Neuronal stem cell (in vitro differentiated cells): Measurements from ENCODE around the gene JMJD4.

ENCODE experiments used
- DNase-seq: peaks from one replicate; pipeline ENCODE4 v3.0.0-alpha.2; 2013; ENCODE audit warnings: low spot score
- H2AFZ ChIP-seq: one replicate; pipeline ENCODE4 v1.6.1; 2013; ENCODE audit warnings: mild to moderate bottlenecking, low read length, inconsistent platforms
- H2AK5ac ChIP-seq: 2 replicates; pipeline ENCODE4 v1.6.1; 2013; ENCODE audit warnings: low read depth, mild to moderate bottlenecking, inconsistent platforms, low read length, moderate library complexity, mixed read lengths
- H2BK120ac ChIP-seq: 2 replicates; pipeline ENCODE4 v1.6.1; 2013; ENCODE audit warnings: low read depth, mild to moderate bottlenecking, inconsistent platforms, low read length, moderate library complexity, mixed read lengths
- H2BK12ac ChIP-seq: one replicate; pipeline ENCODE4 v1.6.1; 2013; ENCODE audit warnings: low read length, inconsistent platforms
- H2BK15ac ChIP-seq: 2 replicates; pipeline ENCODE4 v1.6.1; 2013; ENCODE audit warnings: mild to moderate bottlenecking, low read length, inconsistent platforms, mixed read lengths
- H2BK5ac ChIP-seq: one replicate; pipeline ENCODE4 v1.6.1; 2013; ENCODE audit warnings: inconsistent platforms, mild to moderate bottlenecking, low read length, moderate library complexity
- H3K14ac ChIP-seq: one replicate; pipeline ENCODE4 v1.6.1; 2013; ENCODE audit warnings: low read length, inconsistent platforms
- H3K18ac ChIP-seq: 2 replicates; pipeline ENCODE4 v1.6.1; 2013; ENCODE audit warnings: low read length, inconsistent platforms
- H3K23ac ChIP-seq: 2 replicates; pipeline ENCODE4 v1.6.1; 2013; ENCODE audit warnings: low read depth, mild to moderate bottlenecking, mixed read lengths, low read length, inconsistent platforms; ENCODE audit not compliant: poor library complexity
- H3K27ac ChIP-seq: replicated peaks from 3 replicates; pipeline ENCODE4 v1.5.1; 2013; ENCODE audit warnings: low read length, inconsistent platforms
- H3K27me3 ChIP-seq, 3 experiments: 2 replicates each; pipeline ENCODE4 v1.6.1; 2013; ENCODE audit warnings: low read length in 3 of 3, mild to moderate bottlenecking in 2 of 3, inconsistent platforms in 1 of 3, low read depth in 1 of 3, mixed read lengths in 1 of 3, moderate library complexity in 1 of 3; ENCODE audit not compliant: control insufficient read depth in 3 of 3, insufficient read depth in 3 of 3
- H3K36me3 ChIP-seq, 2 donors: replicated peaks in 1 of 2; 2 replicates each; pipeline ENCODE4 v1.6.1; 2013; ENCODE audit warnings: low read length in 2 of 2; ENCODE audit not compliant: control insufficient read depth in 2 of 2, insufficient read depth in 2 of 2
- H3K4ac ChIP-seq: 2 replicates; pipeline ENCODE4 v1.6.1; 2013; ENCODE audit warnings: inconsistent platforms, mild to moderate bottlenecking, low read length, moderate library complexity
- H3K4me1 ChIP-seq, 2 donors: 1 replicate in 1 of 2; 2 replicates in 1 of 2; pipeline ENCODE4 v1.6.1; 2013; ENCODE audit warnings: low read length in 2 of 2, low read depth in 1 of 2; ENCODE audit not compliant: control insufficient read depth in 2 of 2, insufficient read depth in 1 of 2
- H3K4me2 ChIP-seq: one replicate; pipeline ENCODE4 v1.6.1; 2013; ENCODE audit warnings: mild to moderate bottlenecking, low read length, inconsistent platforms; ENCODE audit not compliant: insufficient read depth, poor library complexity, severe bottlenecking
- H3K4me3 ChIP-seq, 2 donors: 2 replicates each; pipeline ENCODE4 v1.5.1; 2013; ENCODE audit warnings: low read length in 2 of 2, mild to moderate bottlenecking in 2 of 2, inconsistent platforms in 1 of 2, moderate library complexity in 1 of 2
- H3K79me1 ChIP-seq: one replicate; pipeline ENCODE4 v1.6.1; 2013; ENCODE audit warnings: low read depth, mild to moderate bottlenecking, inconsistent platforms, low read length, moderate library complexity
- H3K9ac ChIP-seq: one replicate; pipeline ENCODE4 v1.6.1; 2013; ENCODE audit warnings: mild to moderate bottlenecking, low read depth, low read length, inconsistent platforms; ENCODE audit not compliant: poor library complexity
- H3K9me3 ChIP-seq, 2 donors: replicated peaks in 1 of 2; 2 replicates each; pipeline versions ENCODE3 to v1.6.1; 2013; ENCODE audit warnings: low read length in 2 of 2, mild to moderate bottlenecking in 2 of 2, inconsistent platforms in 1 of 2, low read depth in 1 of 2, mixed read lengths in 1 of 2, moderate library complexity in 1 of 2; ENCODE audit not compliant: control insufficient read depth in 2 of 2, insufficient read depth in 1 of 2
- H4K8ac ChIP-seq: one replicate; pipeline ENCODE4 v1.6.1; 2013; ENCODE audit warnings: low read depth, mild to moderate bottlenecking, inconsistent platforms, low read length, moderate library complexity
- H4K91ac ChIP-seq: one replicate; pipeline ENCODE4 v1.6.1; 2013; ENCODE audit warnings: low read length, low read depth, mild to moderate bottlenecking, inconsistent platforms; ENCODE audit not compliant: poor library complexity
- WGBS, 2 donors: extraction: QIAGEN DNeasy Blood & Tissue Kit; methylation state at CpG; one replicate each; pipeline ENCODE4 v1.1.7; 2013; ENCODE audit warnings: missing lambda C conversion rate in 2 of 2, mixed read lengths in 1 of 2; ENCODE audit not compliant: insufficient read length in 2 of 2, insufficient replicate concordance in 1 of 2; ENCODE audit errors: extremely low coverage in 2 of 2; 5-methylcytosine and 5-hydroxymethylcytosine counted together

The JMJD4 gene

DNA sequence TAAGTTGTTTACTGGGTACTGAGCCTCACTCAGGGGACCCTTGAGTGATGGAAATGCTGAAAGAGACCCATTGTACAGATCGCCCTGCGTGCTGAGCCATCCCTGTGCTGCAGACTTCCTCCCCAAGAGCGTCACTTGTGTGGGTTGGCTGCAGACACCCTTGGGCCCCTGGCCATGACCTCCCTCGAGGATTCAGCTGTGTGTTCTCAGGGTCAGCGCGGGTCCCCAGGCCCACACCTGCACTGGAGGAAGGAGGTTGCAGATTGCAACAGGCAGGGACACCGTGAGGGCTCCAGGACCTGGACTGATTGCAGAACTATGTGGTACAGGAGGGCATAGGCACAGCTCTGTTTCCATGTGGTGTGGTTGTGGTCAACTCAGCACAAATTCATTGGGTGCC lies 4.5 kb upstream of the JMJD4 start:
- no peak overlapping the region for H4K91ac ChIP-seq
- no peak overlapping the region for H2BK5ac ChIP-seq
- no peak overlapping the region for H2BK12ac ChIP-seq
- H3K4me2 ChIP-seq: no peak overlapping the region
- no peak overlapping the region for H3K14ac ChIP-seq
- H3K18ac ChIP-seq: no peak overlapping the region
- no peak overlapping the region for H2BK15ac ChIP-seq
- WGBS, 2 donors: no CpG with 5 or more reads among the region's 7 CpGs
- H3K4me1 ChIP-seq: peaks cover 5 to 6% of the 10 kb centered on the region in 2 donors
- no peaks in the 10 kb centered on the region for H3K9me3 ChIP-seq
- no peak overlapping the region for H2AFZ ChIP-seq
- no peak for DNase-seq
- H3K23ac ChIP-seq: no peak overlapping the region
- no peak overlapping the region for H2BK120ac ChIP-seq
- H3K27me3 ChIP-seq: no peaks in the 10 kb centered on the region
- peaks cover 3 to 18% of the 10 kb centered on the region in 2 donors for H3K36me3 ChIP-seq
- H3K79me1 ChIP-seq: peaks cover 44% of the 10 kb centered on the region
- H3K9ac ChIP-seq: peak overlapping the region; percentile 36
- no peak overlapping the region for H3K4me3 ChIP-seq
- peak overlapping the region; percentile 23 for H4K8ac ChIP-seq
- H3K4ac ChIP-seq: no peak overlapping the region
- no peak overlapping the region for H2AK5ac ChIP-seq
- H3K27ac ChIP-seq: no peak overlapping the region

DNA sequence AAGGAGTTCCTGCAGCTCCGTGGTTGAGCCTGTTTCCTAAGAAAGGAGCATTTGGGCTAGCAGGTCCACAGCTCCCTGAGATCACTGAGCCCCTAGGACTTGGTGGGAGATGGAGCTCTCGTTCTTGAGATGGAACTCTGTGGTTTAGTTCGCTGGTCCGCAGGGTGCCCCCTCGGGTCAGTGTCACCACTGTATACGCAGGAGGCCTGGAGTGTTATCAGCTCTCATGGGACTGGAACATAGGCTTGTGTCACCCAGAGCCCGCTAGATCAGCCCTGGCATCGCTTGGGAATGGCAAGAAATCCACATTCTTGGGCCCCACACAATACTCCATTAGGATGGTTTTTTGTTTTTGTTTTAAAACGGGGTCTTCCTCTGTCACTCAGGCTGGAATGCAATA lies 3.7 kb upstream of the JMJD4 start:
- Histone ChIP-seq H3K4me3 (no peak overlapping the region), H2BK120ac (no peak overlapping the region), H3K9me3 (no peaks in the 10 kb centered on the region), H3K14ac (no peak overlapping the region), H2BK15ac (no peak overlapping the region), H4K8ac (no peak overlapping the region), H3K27ac (no peak overlapping the region), H2AK5ac (no peak overlapping the region), H3K4me1 (peaks cover 6% of the 10 kb centered on the region in 2 donors), H2AFZ (no peak overlapping the region), H3K4me2 (no peak overlapping the region), H3K23ac (no peak overlapping the region), H3K27me3 (no peaks in the 10 kb centered on the region), H3K4ac (no peak overlapping the region), H3K9ac (no peak overlapping the region), H2BK5ac (no peak overlapping the region), H3K18ac (no peak overlapping the region), H3K79me1 (peaks cover 44% of the 10 kb centered on the region), H4K91ac (no peak overlapping the region), H2BK12ac (no peak overlapping the region), H3K36me3 (peaks cover 3 to 19% of the 10 kb centered on the region in 2 donors)
- WGBS, 2 donors: no CpG with 5 or more reads among the region's 9 CpGs
- no peak for DNase-seq

DNA sequence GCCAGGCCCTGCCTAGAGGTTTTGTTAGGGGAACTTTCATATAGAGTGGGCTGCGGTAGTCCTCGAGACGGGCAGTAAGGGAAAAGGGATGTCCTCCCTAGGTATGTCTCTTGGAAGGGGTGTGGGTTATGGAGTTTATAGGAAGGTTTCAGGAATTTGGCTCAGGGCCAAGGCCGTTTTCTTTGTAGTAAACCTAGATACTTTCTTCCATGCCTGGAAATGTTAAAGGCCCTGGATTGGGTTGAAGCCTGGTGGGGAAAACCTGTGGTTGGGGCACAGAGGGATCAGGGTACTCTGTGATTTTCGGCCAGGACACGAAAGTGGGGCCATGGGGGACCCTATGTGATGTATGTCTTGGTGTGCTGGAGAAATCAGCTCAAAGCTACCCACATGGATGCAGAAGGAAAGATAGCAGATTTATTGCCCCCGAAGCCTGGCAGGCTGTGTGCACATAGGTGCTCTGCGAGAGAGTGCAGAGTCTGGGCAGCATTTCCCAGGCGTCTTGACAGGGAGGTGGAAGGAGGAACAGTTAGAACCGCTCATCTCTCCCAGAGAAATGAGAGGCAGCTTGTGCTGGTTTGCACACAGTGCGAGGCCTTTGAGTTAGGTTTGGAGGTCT lies 1.8 kb upstream of the JMJD4 start:
- Histone ChIP-seq H2AK5ac (no peak overlapping the region), H4K91ac (no peak overlapping the region), H3K9ac (no peak overlapping the region), H2BK12ac (no peak overlapping the region), H2BK120ac (no peak overlapping the region), H2AFZ (no peak overlapping the region), H3K4me1 (peaks cover 6 to 8% of the 10 kb centered on the region in 2 donors), H3K4ac (no peak overlapping the region), H3K79me1 (peaks cover 47% of the 10 kb centered on the region), H2BK15ac (no peak overlapping the region), H2BK5ac (no peak overlapping the region), H4K8ac (no peak overlapping the region), H3K27ac (no peak overlapping the region), H3K4me2 (no peak overlapping the region), H3K23ac (no peak overlapping the region), H3K9me3 (no peaks in the 10 kb centered on the region), H3K4me3 (no peak overlapping the region), H3K27me3 (no peaks in the 10 kb centered on the region), H3K36me3 (peaks cover 18 to 36% of the 10 kb centered on the region in 2 donors), H3K18ac (no peak overlapping the region), H3K14ac (no peak overlapping the region)
- no CpG with 5 or more reads among the region's 11 CpGs for WGBS, 2 donors
- no peak for DNase-seq

DNA sequence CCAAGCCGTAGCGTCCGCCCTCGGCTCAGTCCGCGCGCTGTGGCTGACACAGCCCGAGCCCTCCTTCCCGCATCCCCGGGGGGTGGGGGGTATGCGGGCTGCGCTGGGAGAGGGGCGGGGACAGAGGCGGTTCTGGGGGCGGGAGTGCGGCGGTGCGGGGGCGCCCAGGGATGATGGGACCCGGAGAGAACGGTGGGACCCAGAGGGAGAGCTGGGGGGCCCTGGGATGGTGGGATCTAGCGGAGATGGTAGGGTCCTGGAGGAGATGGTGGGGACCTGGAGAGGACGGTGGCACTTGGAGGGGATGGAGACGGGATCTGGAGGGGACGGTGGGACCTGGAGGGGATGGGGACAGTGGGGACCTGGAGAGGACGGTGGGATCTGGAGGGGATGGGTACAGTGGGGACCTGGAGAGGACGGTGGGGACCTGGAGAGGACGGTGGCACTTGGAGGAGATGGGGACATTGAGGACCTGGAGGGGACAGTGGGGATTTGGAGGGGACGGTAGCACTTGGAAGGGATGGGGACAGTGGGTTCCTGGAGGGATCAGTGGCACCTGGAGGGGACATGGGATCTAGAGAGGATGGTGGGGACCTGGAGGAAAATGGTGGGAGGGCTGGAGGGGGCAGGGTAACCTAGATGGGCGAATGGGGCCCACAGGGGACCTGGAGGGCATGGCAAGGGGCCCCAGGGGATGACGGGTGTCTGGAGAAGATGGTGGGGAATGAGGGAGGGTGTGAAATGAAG lies 610 bp upstream of the JMJD4 start:
- Histone ChIP-seq H2BK120ac (no peak overlapping the region), H3K27ac (no peak overlapping the region), H4K8ac (peak overlapping the region; percentile 78)

More for the DNA sequence above, 610 bp upstream of the JMJD4 start:
- Histone ChIP-seq H2BK15ac (no peak overlapping the region), H3K27me3 (no peaks in the 10 kb centered on the region), H2AK5ac (peak overlapping the region; percentile 82), H3K36me3 (peaks cover 29 to 48% of the 10 kb centered on the region in 2 donors), H3K4me3 (peak overlapping the region; percentile 68 to 97), H3K9ac (peak overlapping the region; percentile 98), H2BK5ac (peak overlapping the region; percentile 11), H4K91ac (peak overlapping the region; percentile 49), H3K23ac (peak overlapping the region; percentile 100), H3K9me3 (no peaks in the 10 kb centered on the region), H2BK12ac (no peak overlapping the region), H3K14ac (peak overlapping the region; percentile 79), H3K4ac (no peak overlapping the region), H3K4me2 (peak overlapping the region; percentile 82), H3K79me1 (peaks cover 44% of the 10 kb centered on the region), H3K4me1 (peaks cover 6 to 8% of the 10 kb centered on the region in 2 donors), H3K18ac (peak overlapping the region; percentile 92), H2AFZ (peak overlapping the region; percentile 99)
- no peak for DNase-seq
- no CpG with 5 or more reads among the region's 31 CpGs for WGBS, 2 donors
